Stimulated activated CD8-positive, alpha-beta memory T cell treated with anti-CD3 and anti-CD28 coated beads, Interleukin-2, amount 100 ng/mL, for 1 hour (primary cell): ENCODE data around the gene ARFGAP2.
"Not testable (repeated sequence)": the region's sequence is repeated elsewhere in the genome, so short reads cannot be mapped to it uniquely, and the experiment has no call there.

Experiments
- DNase-seq, 2 donors: peaks; one replicate each; pipeline ENCODE4 v3.0.0-alpha.2; 2020; ENCODE audit warnings: low read depth in 2 of 2

Gene ARFGAP2

GRCh38 chr11:47148903-47149531, 27.7 kb downstream of the ARFGAP2 start:
- DNase-seq = no peak

DNA sequence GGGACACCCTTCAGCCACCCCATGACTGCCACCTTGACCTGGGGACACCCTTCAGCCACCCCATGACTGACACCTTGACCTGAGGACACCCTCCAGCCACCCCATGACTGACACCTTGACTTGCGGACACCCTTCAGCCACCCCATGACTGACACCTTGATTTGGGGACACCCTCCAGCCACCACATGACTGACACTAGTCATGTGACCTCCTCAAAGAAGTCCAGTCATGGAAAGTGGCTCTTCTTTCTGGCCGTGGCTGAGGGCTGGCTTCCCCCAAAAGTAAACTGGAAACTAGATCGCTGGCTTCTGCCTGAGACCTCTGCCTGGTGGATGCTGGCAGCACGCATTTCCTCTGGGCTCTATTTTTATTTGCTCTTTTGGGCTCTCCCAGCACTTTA, 28.4 kb downstream of the ARFGAP2 start:
- DNase-seq = no peak

- DNase-seq = no peak
Observed at GRCh38 chr11:47147681-47148080, 29.0 kb downstream of the ARFGAP2 start.

DNA sequence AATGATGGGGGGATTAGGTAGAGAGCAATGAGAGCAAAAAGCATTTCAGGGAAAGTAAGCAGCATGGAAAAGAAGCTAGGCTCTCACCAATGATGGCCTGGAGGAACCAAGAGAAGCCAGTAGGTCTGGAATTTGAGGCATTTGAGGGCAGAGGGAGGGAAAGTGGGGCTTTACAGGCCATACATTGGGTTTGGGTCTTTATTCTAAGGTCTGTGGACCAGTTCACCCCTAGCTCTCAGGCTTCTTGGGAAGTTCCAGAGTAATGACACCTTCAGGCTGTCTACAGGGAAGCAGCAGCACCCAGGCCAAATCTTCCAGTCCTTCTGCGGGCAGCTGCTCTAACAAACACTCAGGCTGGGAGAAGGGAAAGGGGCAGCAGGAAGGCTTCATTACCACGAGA, 29.4 kb downstream of the ARFGAP2 start:
- DNase-seq = no peak

DNA sequence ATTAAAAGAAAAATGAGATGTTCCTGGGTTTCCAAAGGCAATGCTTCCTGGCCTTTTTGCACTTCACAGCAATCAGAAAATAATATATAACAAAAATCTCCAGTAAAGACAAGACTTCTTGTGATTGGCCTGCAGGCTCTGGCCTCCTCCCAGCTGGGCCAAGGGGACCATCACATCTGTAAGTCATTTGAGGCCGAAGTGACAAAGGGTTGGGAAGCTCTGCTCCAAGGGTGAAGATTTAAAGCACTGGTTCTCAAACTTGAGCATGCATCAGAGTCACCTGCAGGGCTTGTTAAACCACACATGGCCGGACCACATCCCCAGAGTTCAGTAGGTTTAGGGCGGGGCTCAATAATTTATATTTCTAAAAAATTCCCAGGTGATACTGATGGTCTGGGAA, 32.1 kb downstream of the ARFGAP2 start:
- DNase-seq = no peak

DNA sequence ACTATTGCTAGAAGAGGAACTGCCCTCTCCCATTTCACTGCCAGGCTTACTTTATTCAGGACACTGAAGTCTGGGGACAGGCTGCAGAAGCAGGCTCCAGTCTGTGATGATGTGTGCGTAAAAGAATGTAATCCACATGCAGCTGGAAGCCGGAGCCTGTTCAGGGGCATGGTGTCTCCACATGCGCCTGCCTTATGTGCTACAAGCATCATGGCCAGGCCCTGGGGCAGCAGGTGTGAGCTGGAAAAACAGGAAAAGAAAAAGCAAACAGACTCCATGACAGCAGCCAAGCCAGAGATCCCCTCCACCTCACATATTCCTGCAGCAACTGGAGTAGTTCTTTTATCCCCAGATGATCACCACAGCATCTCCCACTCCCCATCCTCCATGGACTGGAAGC, 33.4 kb downstream of the ARFGAP2 start:
- DNase-seq = no peak

DNA sequence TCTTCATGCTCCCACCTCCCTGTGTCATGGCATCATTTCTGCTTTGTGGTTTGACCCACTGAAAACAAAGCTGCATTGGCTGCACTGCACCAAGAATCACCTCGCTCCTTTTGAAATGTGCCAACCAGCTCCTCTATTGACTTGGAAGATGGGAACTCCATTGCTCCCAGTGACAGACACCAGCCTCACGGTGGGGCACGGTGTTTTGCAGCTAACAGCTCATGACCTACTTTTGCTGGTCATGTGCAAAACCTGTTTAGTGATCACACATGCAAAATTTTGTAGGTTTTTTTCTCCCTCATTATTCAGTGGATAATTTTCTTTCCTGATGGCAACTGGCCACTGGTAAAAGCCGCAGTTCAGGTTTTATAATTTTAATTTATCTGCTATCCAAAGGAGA, 36.8 kb downstream of the ARFGAP2 start:
- DNase-seq = no peak

- no peak for DNase-seq
Observed at GRCh38 chr11:47137476-47137875, 39.2 kb downstream of the ARFGAP2 start.

GRCh38 chr11:47136921-47137320, 39.8 kb downstream of the ARFGAP2 start:
- DNase-seq = no peak

DNA sequence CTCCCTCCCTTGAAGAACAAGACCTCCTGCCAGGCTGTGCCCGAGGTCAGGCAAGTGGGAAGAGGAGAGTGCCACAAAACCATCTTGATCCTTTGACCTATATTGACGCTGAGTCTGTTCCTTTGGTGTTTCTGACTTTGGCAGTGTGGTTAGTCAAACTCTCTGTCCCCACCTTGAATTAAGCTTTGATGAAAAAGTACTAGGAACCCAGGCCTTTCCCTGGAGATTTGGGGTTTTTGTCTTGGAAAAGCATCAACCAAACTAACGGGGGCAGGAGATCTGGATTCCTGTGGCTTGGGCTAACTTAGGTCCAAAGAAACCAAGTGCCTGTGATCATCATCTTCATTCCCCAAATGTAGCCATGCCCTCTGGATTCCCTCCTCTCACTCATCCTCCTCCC, 40.4 kb downstream of the ARFGAP2 start:
- no peak for DNase-seq

DNA sequence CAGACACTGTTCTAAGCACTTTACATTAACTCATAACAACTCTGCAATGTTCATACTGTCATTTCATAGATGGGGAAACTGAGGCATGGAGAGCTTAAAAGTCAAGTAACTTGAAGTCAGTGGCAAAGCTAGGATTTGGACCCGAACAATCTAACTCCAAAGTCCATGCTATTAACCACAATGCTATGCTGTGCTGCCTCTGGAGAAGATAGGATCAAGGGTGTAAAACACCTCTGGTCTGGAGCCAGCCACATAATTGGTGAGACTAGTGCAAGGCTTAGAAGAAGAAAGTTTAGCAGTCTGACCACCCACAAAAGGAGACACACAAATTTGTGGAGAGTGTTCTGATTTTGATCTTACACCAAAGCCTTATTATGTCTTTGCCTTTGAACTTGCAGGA, 43.7 kb downstream of the ARFGAP2 start:
- no peak for DNase-seq

- no peak for DNase-seq
Observed at GRCh38 chr11:47132490-47132889, 44.2 kb downstream of the ARFGAP2 start.

- no peak for DNase-seq
Observed at GRCh38 chr11:47131136-47131535, 45.5 kb downstream of the ARFGAP2 start.

DNA sequence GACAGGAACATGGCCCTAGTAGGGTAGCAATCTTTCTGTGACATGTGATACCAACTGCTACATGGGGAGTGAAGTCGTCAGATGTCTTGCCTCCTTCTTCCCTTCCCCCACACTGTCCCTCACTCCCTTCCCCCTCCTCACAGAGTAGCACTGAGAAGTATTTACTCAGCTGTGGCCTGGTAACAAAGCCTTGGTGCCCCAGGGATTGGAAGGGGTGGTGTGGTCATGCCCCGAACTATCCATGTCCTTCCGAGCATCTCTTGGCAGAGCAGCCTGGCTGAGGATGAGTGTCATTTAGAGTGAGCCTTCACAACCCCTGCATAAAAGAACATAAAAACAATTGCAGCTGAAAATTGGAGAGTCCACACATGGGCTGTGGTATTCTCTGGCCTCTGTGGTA, 46.1 kb downstream of the ARFGAP2 start:
- no peak for DNase-seq

- no peak for DNase-seq
Observed at GRCh38 chr11:47127213-47127612, 49.5 kb downstream of the ARFGAP2 start.

DNA sequence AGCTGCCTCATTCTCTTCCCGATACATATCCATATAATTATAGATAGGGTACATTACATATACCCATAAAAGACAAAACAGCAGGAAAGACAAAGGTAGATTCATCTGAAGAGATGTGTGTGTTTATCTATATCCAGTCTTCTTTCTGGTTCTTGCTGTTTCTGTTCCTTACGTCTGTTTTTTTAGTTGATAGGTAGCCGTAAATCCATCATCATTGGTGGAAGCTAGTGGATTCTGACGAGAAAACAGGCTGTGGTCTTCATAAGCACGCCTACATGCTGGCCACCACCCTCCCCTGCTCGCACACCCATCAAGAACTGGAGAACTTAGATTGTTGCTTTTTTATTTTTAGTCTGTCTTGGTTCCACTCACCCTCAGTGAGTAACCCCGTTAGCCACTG, 51.6 kb downstream of the ARFGAP2 start:
- DNase-seq = no peak

GRCh38 chr11:47124675-47125074, 52.0 kb downstream of the ARFGAP2 start:
- no peak for DNase-seq

- DNase-seq = no peak
Observed at GRCh38 chr11:47123094-47123493, 53.6 kb downstream of the ARFGAP2 start.

DNA sequence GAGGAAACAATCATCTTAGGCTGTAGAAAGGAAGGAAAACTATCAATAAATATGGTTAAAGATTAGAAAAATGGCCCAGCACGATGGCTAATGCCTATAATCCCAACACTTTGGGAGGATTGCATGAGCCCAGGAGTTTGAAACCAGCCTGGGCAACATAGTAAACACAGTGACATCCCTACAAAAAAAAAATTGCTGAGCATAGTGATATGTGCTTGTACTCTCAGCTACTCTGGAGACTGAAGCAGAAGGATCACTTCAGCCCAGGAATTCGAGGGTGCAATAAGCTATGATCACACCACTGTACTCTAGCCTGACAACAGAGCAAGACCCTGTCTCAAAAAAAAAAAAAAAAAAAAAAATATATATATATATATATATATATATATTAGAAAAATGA, 54.9 kb downstream of the ARFGAP2 start:
- DNase-seq = no peak

GRCh38 chr11:47121056-47121455, 55.6 kb downstream of the ARFGAP2 start:
- no peak for DNase-seq

DNA sequence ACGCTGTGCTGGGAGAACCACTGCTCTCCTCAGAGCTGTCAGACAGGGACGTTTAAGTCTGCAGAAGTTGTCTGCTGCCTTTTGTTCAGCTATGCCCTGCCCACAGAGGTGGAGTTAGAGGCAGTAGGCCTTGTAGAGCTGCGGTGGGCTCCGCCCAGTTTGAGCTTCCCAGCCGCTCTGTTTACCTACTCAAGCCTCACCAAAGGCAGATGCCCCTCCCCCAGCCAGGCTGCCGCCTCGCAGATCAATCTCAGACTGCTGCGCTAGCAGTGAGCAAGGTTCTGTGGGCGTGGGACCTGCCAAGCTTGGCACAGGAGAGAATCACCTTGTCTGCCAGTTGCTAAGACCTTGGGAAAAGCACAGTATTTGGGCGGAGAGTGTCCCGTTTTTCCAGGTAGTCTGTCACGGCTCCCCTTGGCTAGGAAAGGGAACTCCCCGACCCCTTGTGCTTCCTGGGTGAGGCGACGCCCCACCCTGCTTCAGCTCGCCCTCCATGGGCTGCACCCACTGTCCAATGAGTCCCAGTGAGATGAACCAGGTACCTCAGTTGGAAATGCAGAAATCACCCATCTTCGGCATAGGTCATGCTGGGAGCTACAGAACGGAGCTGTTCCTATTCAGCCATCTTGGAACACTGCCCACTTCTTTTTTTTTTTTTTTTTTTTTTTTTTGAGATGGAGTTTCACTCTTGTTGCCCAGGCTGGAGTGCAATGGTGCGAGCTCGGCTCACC, 57.6 kb downstream of the ARFGAP2 start:
- not testable (repeated sequence) for DNase-seq
